ENCODE data around the gene IRX1. TPM values are rescaled to one million over a fixed set of nuclear protein-coding genes. Genes with fewer than 3 reads are reported as not detected.

The IRX1 gene
- total RNA-seq, 1 donor from 2014 or later = 2.4 TPM

- TF ChIP-seq, protein P1, sequence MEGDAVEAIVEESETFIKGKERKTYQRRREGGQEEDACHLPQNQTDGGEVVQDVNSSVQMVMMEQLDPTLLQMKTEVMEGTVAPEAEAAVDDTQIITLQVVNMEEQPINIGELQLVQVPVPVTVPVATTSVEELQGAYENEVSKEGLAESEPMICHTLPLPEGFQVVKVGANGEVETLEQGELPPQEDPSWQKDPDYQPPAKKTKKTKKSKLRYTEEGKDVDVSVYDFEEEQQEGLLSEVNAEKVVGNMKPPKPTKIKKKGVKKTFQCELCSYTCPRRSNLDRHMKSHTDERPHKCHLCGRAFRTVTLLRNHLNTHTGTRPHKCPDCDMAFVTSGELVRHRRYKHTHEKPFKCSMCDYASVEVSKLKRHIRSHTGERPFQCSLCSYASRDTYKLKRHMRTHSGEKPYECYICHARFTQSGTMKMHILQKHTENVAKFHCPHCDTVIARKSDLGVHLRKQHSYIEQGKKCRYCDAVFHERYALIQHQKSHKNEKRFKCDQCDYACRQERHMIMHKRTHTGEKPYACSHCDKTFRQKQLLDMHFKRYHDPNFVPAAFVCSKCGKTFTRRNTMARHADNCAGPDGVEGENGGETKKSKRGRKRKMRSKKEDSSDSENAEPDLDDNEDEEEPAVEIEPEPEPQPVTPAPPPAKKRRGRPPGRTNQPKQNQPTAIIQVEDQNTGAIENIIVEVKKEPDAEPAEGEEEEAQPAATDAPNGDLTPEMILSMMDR (IDR thresholded peaks at IDR 0.05; ENCODE audit: unreplicated experiment) = no peak
- DNase-seq (ENCODE audit: low spot score, unreplicated experiment) = no peak
- Mint-ChIP-seq H3K27ac (no peak overlapping the region), H3K4me3 (ENCODE audit: low read depth) (no peak overlapping the region), H3K9me3 (ENCODE audit: low read depth) (peaks cover 5% of the 10 kb centered on the region), H3K4me1 (ENCODE audit: low read depth) (peaks cover 2% of the 10 kb centered on the region), H3K27me3 (peaks cover 30% of the 10 kb centered on the region), H3K36me3 (ENCODE audit: insufficient read depth) (no peaks in the 10 kb centered on the region)
Observed at GRCh38 chr5:3625626-3626025, 30.0 kb downstream of the IRX1 start.

GRCh38 chr5:3634061-3634460, 38.4 kb downstream of the IRX1 start:
- H3K4me3 Mint-ChIP-seq (ENCODE audit: low read depth) = no peak overlapping the region
- H3K4me1 Mint-ChIP-seq (ENCODE audit: low read depth) = peaks cover 2% of the 10 kb centered on the region
- H3K27ac Mint-ChIP-seq = no peak overlapping the region
- H3K27me3 Mint-ChIP-seq = peaks cover 35% of the 10 kb centered on the region
- no peaks in the 10 kb centered on the region for H3K36me3 Mint-ChIP-seq (ENCODE audit: insufficient read depth)
- H3K9me3 Mint-ChIP-seq (ENCODE audit: low read depth) = peaks cover 3% of the 10 kb centered on the region
- DNase-seq (ENCODE audit: low spot score, unreplicated experiment) = no peak
- TF ChIP-seq, protein P1 (IDR thresholded peaks at IDR 0.05; ENCODE audit: unreplicated experiment) = no peak

DNA sequence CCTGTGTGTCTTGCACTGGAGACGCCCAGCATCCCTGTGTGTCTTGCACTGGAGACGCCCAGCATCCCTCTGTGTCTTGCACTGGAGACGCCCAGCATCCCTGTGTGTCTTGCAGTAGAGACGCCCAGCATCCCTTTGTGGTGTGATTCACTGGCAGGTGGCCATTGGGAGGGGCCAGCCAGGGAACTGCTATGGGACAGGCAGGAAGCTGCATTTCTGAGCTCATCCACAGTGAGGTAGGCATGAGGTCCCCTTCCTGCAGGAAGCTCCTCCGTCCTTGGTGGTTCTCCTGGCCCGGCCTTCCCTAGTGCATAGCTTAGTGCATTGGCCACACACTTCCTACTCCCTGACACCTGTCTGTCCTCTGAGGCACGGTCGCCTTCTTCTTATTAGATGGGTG, 43.5 kb downstream of the IRX1 start:
- Mint-ChIP-seq H3K4me1 (ENCODE audit: low read depth) (no peaks in the 10 kb centered on the region), H3K27me3 (peaks cover 33% of the 10 kb centered on the region), H3K36me3 (ENCODE audit: insufficient read depth) (no peaks in the 10 kb centered on the region), H3K9me3 (ENCODE audit: low read depth) (peaks cover 3% of the 10 kb centered on the region), H3K4me3 (ENCODE audit: low read depth) (no peak overlapping the region), H3K27ac (no peak overlapping the region)
- TF ChIP-seq, protein P1 (IDR thresholded peaks at IDR 0.05; ENCODE audit: unreplicated experiment) = no peak
- no peak for DNase-seq (ENCODE audit: low spot score, unreplicated experiment)

DNA sequence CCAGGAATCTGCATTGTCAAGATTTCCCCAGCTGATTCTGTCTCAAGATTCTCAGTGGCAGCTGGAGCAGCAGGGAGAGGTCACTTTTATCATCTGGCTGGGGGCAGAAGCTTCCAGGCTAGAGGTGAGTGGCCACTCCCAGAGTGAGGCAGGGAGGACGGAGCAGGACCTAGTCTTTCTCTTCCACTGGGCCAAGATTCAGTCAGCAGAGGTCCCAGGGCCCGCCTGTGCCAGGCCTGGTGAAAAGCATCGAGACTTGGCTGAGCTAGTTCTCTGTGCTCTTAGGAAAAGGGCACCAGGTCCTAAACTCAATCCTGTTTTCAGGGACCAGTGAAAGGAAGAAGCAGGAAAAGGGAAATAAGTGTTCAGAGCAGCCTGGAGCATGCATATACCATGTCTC, 46.6 kb downstream of the IRX1 start:
- H3K36me3 Mint-ChIP-seq (ENCODE audit: insufficient read depth) = no peaks in the 10 kb centered on the region
- H3K4me3 Mint-ChIP-seq (ENCODE audit: low read depth) = no peak overlapping the region
- no peak for DNase-seq (ENCODE audit: low spot score, unreplicated experiment)
- H3K27me3 Mint-ChIP-seq = peaks cover 31% of the 10 kb centered on the region
- no peak overlapping the region for H3K27ac Mint-ChIP-seq
- H3K9me3 Mint-ChIP-seq (ENCODE audit: low read depth) = no peaks in the 10 kb centered on the region
- TF ChIP-seq, protein P1 (IDR thresholded peaks at IDR 0.05; ENCODE audit: unreplicated experiment) = no peak
- no peaks in the 10 kb centered on the region for H3K4me1 Mint-ChIP-seq (ENCODE audit: low read depth)

DNA sequence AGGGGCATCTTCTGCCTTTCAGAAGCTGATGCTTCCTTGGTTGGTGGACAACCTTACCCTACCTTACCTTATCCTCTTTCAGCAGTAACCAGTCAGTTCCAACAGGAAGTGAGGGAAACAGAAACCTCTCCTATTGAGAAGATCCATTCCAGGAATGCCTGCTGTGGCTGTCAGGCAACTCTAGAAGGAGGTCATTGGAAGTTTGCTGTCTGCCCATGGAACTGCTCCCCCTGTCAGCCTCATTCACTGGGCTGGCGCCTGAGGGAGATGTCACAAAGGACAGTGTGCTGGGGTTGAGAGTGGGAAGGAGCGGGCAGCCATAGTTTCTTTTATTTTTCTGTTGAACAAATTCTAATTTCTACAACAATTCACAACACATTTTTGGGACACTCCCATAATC, 54.7 kb downstream of the IRX1 start:
- Mint-ChIP-seq H3K4me1 (ENCODE audit: low read depth) (no peaks in the 10 kb centered on the region), H3K27ac (no peak overlapping the region), H3K27me3 (peaks cover 42% of the 10 kb centered on the region), H3K36me3 (ENCODE audit: insufficient read depth) (no peaks in the 10 kb centered on the region), H3K4me3 (ENCODE audit: low read depth) (no peak overlapping the region), H3K9me3 (ENCODE audit: low read depth) (no peaks in the 10 kb centered on the region)
- no peak for DNase-seq (ENCODE audit: low spot score, unreplicated experiment)
- TF ChIP-seq, protein P1 (IDR thresholded peaks at IDR 0.05; ENCODE audit: unreplicated experiment) = no peak
